A549 (cell line): ENCODE data around the gene CHAC2. TPM values are rescaled to one million over a fixed set of nuclear protein-coding genes. Genes with fewer than 3 reads are reported as not detected.

Experiments
- ATAC-seq, 2 experiments: fragments of 200-7000 bp in 1 of 2; fragments of >200 bp in 1 of 2; cut with Nextera tagmentation in 1 of 2; cut with Tn5 transposase in 1 of 2; 3 replicates each; pipeline versions ENCODE4 v1.8.0 to v1.9.1; 2018 to 2020; ENCODE audit warnings: mild to moderate bottlenecking in 1 of 2, moderate library complexity in 1 of 2
- CTCF ChIA-PET: fragments of 300-600 bp; sonication (Branson Sonifier 250); formaldehyde crosslinking; extraction: SDS; loops from one replicate; lab custom pipeline; 2021; ENCODE audit warnings: antibody characterized with exemption, inconsistent platforms; lab: Yijun Ruan, JAX
- POLR2A ChIA-PET: fragments of 350-600 bp; formaldehyde crosslinking; extraction: SDS; loops from one replicate; lab custom pipeline; 2021; ENCODE audit warnings: antibody characterized with exemption, inconsistent platforms; lab: Yijun Ruan, JAX
- DNase-seq, 2 experiments: peaks; one replicate each; pipeline versions ENCODE4 v3.0.0 to v3.0.0-alpha.2; 2011 to 2016; ENCODE audit warnings: low read depth in 1 of 2, low spot score in 1 of 2
- FAIRE-seq: peaks from 2 replicates; lab custom pipeline; 2011; peaks lifted over from hg19 to GRCh38; lab: Jason Lieb, UNC
- H3K27ac ChIP-seq, 2 experiments: fragments of >200 bp; sonication (Bioruptor Twin); formaldehyde crosslinking; 3 replicates each; pipeline ENCODE4 v1.5.1; 2016 to 2017
- H3K4me1 ChIP-seq: fragments of >200 bp; sonication (Bioruptor Twin); formaldehyde crosslinking; 3 replicates; pipeline ENCODE4 v1.6.1; 2016
- H3K4me2 ChIP-seq: fragments of >200 bp; sonication (Bioruptor Twin); formaldehyde crosslinking; 3 replicates; pipeline ENCODE4 v1.6.1; 2016
- H3K4me3 ChIP-seq: fragments of >200 bp; sonication (Bioruptor Twin); formaldehyde crosslinking; 3 replicates; pipeline ENCODE4 v1.5.1; 2016
- H3K9me3 ChIP-seq: fragments of >200 bp; sonication (Bioruptor Twin); formaldehyde crosslinking; 3 replicates; pipeline ENCODE4 v1.6.1; 2016
- BCL3 ChIP-seq: fragments of >200 bp; sonication (Bioruptor Twin); formaldehyde crosslinking; IDR thresholded peaks from 3 replicates; pipeline ENCODE4 v1.6.1; 2016
- CBX8 ChIP-seq: fragments of 200-600 bp; sonication (generic); IDR thresholded peaks from 2 replicates; pipeline ENCODE4 v1.6.1; 2016
- EHF ChIP-seq: fragments of 250-450 bp; sonication (Bioruptor Pico); IDR thresholded peaks from 2 replicates; pipeline ENCODE4 v1.5.0; 2020; ENCODE audit warnings: mild to moderate bottlenecking
- EHMT2 ChIP-seq: fragments of 200-600 bp; sonication (generic); IDR thresholded peaks from 2 replicates; pipeline ENCODE4 v1.6.1; 2016; ENCODE audit warnings: antibody characterized with exemption, low read depth, mild to moderate bottlenecking, moderate library complexity
- ELK1 ChIP-seq: fragments of 150-350 bp; IDR thresholded peaks from 2 replicates; pipeline ENCODE4 v1.6.1; 2014; ENCODE audit warnings: low read depth, mild to moderate bottlenecking, low read length
- ESRRA ChIP-seq: fragments of 150-350 bp; IDR thresholded peaks from 2 replicates; pipeline ENCODE4 v1.6.1; 2014; ENCODE audit warnings: mild to moderate bottlenecking, low read length, borderline replicate concordance
- HES2 ChIP-seq: fragments of >200 bp; sonication (Bioruptor Twin); formaldehyde crosslinking; IDR thresholded peaks from 2 replicates; pipeline ENCODE4 v1.6.1; 2016
- HOXA7 ChIP-seq: fragments of 250-450 bp; sonication (Bioruptor Pico); IDR thresholded peaks from 2 replicates; pipeline ENCODE4 v1.5.0; 2020; ENCODE audit warnings: mild to moderate bottlenecking, moderate library complexity
- HOXB5 ChIP-seq: fragments of 250-450 bp; sonication (Bioruptor Pico); IDR thresholded peaks from 2 replicates; pipeline ENCODE4 v1.5.0; 2020; ENCODE audit warnings: mild to moderate bottlenecking, moderate library complexity
- JUN ChIP-seq, 2 experiments: fragments of >200 bp; sonication (Bioruptor Twin); formaldehyde crosslinking; IDR thresholded peaks; 2 replicates in 1 of 2; 3 replicates in 1 of 2; pipeline ENCODE4 v1.6.1; 2016 to 2017
- MAZ ChIP-seq: fragments of 150-350 bp; IDR thresholded peaks from 2 replicates; pipeline ENCODE4 v1.6.1; 2014; ENCODE audit warnings: antibody characterized with exemption, low read depth, low read length, borderline replicate concordance
- NFE2L2 ChIP-seq: fragments of 150-350 bp; conservative IDR thresholded peaks from 2 replicates; pipeline ENCODE4 v1.6.1; 2014; ENCODE audit warnings: low read length
- RAD21 ChIP-seq, 2 experiments: fragments of >200 bp in 1 of 2; sonication (Bioruptor Twin) in 1 of 2; formaldehyde crosslinking in 1 of 2; IDR thresholded peaks in 1 of 2; conservative IDR thresholded peaks in 1 of 2; 2 replicates in 1 of 2; 3 replicates in 1 of 2; pipeline ENCODE4 v1.6.1; 2012 to 2018; ENCODE audit warnings: inconsistent platforms in 1 of 2
- RNF2 ChIP-seq: fragments of 200-600 bp; sonication (generic); IDR thresholded peaks from 2 replicates; pipeline ENCODE4 v1.6.1; 2016; ENCODE audit warnings: low read depth, mild to moderate bottlenecking, antibody characterized with exemption, moderate library complexity, borderline replicate concordance
- SMC3 ChIP-seq: fragments of >200 bp; sonication (Bioruptor Twin); formaldehyde crosslinking; IDR thresholded peaks from 3 replicates; pipeline ENCODE4 v1.6.1; 2018; ENCODE audit warnings: inconsistent platforms
- TFCP2L1 ChIP-seq: fragments of 250-450 bp; sonication (Bioruptor Pico); IDR thresholded peaks from 2 replicates; pipeline ENCODE4 v1.5.0; 2021; ENCODE audit warnings: mild to moderate bottlenecking
- ZSCAN20 ChIP-seq: fragments of 250-450 bp; sonication (Bioruptor Pico); IDR thresholded peaks from 2 replicates; pipeline ENCODE4 v1.8.0; 2022; ENCODE audit warnings: mild to moderate bottlenecking, moderate library complexity
- WGBS: methylation state at CpG from one replicate; pipeline ENCODE4 v1.1.6; 2017; ENCODE audit errors: missing lambda C conversion rate; 5-methylcytosine and 5-hydroxymethylcytosine counted together
- polyA plus RNA-seq, 4 experiments: library from polyadenylated mRNA; depleted of rRNA in 3 of 4; stranded (reverse); fragments of >200 nt; fragmentation: RNase III in 1 of 4; extraction: RNeasy Plus Mini Kit Qiagen cat#74134 plus additional on column Dnase treatment in 1 of 4; gene quantifications; 2 replicates in 3 of 4; 3 replicates in 1 of 4; pipeline ENCODE4 v1.2.3, GENCODE V29; 2011 to 2017
- TF ChIP-seq, protein P1 (sequence below): fragments of 200-600 bp; sonication (generic); IDR thresholded peaks from 2 replicates; pipeline ENCODE4 v1.6.1; 2016; ENCODE audit warnings: antibody characterized with exemption, mild to moderate bottlenecking, moderate library complexity

Gene CHAC2
- polyA plus RNA-seq, 2 of the 4 experiments (the other 2 are of a cell fraction) = 20.1 to 21.8 TPM

DNA sequence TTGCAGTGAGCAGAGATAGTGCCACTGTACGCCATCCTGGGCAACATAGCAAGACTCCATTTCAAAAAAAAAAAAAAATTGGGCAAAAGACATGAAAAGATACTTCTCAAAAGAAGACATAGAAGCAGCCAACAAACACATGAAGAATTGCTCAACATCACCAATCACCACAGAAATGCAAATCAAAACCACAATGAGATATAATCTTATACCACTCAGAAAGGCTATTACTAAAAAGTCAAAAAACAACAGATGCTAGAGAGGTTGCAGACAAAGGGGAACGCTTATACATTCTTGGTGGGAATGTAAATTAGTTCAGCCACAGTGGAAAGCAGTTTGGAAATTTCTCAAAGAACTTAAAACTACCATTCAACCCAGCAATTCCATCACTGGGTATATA is 43.1 kb upstream of the CHAC2 start:
- no peak overlapping the region for H3K27ac ChIP-seq
- H3K9me3 ChIP-seq = no peaks in the 10 kb centered on the region
- whole genome bisulfite sequencing = 90% methylated on average over 2 of the region's 2 CpGs
- DNase-seq (no peak), FAIRE-seq (no peak)
- H3K4me2 ChIP-seq = no peak overlapping the region
- POLR2A ChIA-PET = no interaction called here
- TF ChIP-seq MAZ = no peak
- TF ChIP-seq ZSCAN20 (CRISPR knock-in tag) = no peak
- TF ChIP-seq EHF (CRISPR knock-in tag) = no peak
- no peak for TF ChIP-seq HOXB5 (CRISPR knock-in tag)
- TF ChIP-seq TFCP2L1 (CRISPR knock-in tag) = no peak
- TF ChIP-seq ESRRA = no peak
- TF ChIP-seq, protein P1, sequence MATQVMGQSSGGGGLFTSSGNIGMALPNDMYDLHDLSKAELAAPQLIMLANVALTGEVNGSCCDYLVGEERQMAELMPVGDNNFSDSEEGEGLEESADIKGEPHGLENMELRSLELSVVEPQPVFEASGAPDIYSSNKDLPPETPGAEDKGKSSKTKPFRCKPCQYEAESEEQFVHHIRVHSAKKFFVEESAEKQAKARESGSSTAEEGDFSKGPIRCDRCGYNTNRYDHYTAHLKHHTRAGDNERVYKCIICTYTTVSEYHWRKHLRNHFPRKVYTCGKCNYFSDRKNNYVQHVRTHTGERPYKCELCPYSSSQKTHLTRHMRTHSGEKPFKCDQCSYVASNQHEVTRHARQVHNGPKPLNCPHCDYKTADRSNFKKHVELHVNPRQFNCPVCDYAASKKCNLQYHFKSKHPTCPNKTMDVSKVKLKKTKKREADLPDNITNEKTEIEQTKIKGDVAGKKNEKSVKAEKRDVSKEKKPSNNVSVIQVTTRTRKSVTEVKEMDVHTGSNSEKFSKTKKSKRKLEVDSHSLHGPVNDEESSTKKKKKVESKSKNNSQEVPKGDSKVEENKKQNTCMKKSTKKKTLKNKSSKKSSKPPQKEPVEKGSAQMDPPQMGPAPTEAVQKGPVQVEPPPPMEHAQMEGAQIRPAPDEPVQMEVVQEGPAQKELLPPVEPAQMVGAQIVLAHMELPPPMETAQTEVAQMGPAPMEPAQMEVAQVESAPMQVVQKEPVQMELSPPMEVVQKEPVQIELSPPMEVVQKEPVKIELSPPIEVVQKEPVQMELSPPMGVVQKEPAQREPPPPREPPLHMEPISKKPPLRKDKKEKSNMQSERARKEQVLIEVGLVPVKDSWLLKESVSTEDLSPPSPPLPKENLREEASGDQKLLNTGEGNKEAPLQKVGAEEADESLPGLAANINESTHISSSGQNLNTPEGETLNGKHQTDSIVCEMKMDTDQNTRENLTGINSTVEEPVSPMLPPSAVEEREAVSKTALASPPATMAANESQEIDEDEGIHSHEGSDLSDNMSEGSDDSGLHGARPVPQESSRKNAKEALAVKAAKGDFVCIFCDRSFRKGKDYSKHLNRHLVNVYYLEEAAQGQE = no peak
- TF ChIP-seq HOXA7 (CRISPR knock-in tag) = no peak
- no peak for TF ChIP-seq SMC3
- no peak for TF ChIP-seq EHMT2
- no peak for TF ChIP-seq RAD21 (conservative IDR thresholded peaks at IDR 0.05 in 1 of 2, IDR thresholded peaks at IDR 0.05 in 1 of 2)
- no peak for TF ChIP-seq JUN (IDR thresholded peaks at IDR 0.05)
- TF ChIP-seq, all 56 proteins: peak for 0
- Histone ChIP-seq H3K4me1 (no peaks in the 10 kb centered on the region), H3K4me3 (no peak overlapping the region)
- no peak for ATAC-seq
- CTCF ChIA-PET = no interaction called here

- H3K4me3 ChIP-seq = no peak overlapping the region
- 76% methylated on average over 4 of the region's 4 CpGs for WGBS
- H3K9me3 ChIP-seq = no peaks in the 10 kb centered on the region
- DNase-seq (no peak), ATAC-seq (no peak), FAIRE-seq (no peak)
- TF ChIP-seq RNF2 (no peak), ELK1 (no peak), EHF (CRISPR knock-in tag) (no peak), HES2 (no peak), MAZ (no peak), CBX8 (no peak), BCL3 (no peak), NFE2L2 (no peak)
- POLR2A ChIA-PET = no interaction called here
- no peaks in the 10 kb centered on the region for H3K4me1 ChIP-seq
- no peak overlapping the region for H3K27ac ChIP-seq
- no peak overlapping the region for H3K4me2 ChIP-seq
- CTCF ChIA-PET = interaction anchor here (0.6 kb wide), 1 partner anchor 22 kb away, joined by 9 read pairs; no protein-coding TSS in a partner anchor
Measured at GRCh38 chr2:53725662-53726061, 41.9 kb upstream of the CHAC2 start.
